Fibroblast of lung (primary cell): ENCODE results near the gene NPTX1. TPM values are rescaled to one million over a fixed set of nuclear protein-coding genes. Genes with fewer than 3 reads are reported as not detected.

Source experiments
- DNase-seq, 2 donors: peaks; one replicate each; pipeline versions ENCODE4 v3.0.0 to v3.0.0-alpha.2; 2010; ENCODE audit warnings: low read depth in 2 of 2
- H2AFZ ChIP-seq: 2 replicates; pipeline ENCODE4 v1.5.1; 2012; ENCODE audit warnings: low read length, control low read depth, inconsistent platforms
- H3K27ac ChIP-seq: 2 replicates; pipeline ENCODE4 v1.5.1; 2011; ENCODE audit warnings: low read length, control low read depth; ENCODE audit not compliant: insufficient read depth
- H3K27me3 ChIP-seq: 2 replicates; pipeline ENCODE4 v1.5.1; 2011; ENCODE audit warnings: mild to moderate bottlenecking, low read length; ENCODE audit not compliant: control insufficient read depth, insufficient read depth
- H3K36me3 ChIP-seq: 2 replicates; pipeline ENCODE4 v1.5.1; 2011; ENCODE audit warnings: low read length; ENCODE audit not compliant: control insufficient read depth, insufficient read depth
- H3K4me1 ChIP-seq: 2 replicates; pipeline ENCODE4 v1.5.1; 2011; ENCODE audit warnings: low read length; ENCODE audit not compliant: control insufficient read depth, insufficient read depth; ENCODE audit errors: extremely low read depth
- H3K4me2 ChIP-seq: 2 replicates; pipeline ENCODE4 v1.5.1; 2011; ENCODE audit warnings: low read length, control low read depth; ENCODE audit not compliant: insufficient read depth; ENCODE audit errors: extremely low read depth
- H3K4me3 ChIP-seq, 4 experiments: fragments of 200-600 bp in 1 of 4; sonication (generic) in 1 of 4; replicated peaks in 1 of 4; 2 replicates each; pipeline ENCODE4 v1.5.1; 2011 to 2016; ENCODE audit warnings: low read length in 4 of 4, low read depth in 3 of 4, mild to moderate bottlenecking in 3 of 4, control low read depth in 2 of 4, inconsistent platforms in 1 of 4, mixed read lengths in 1 of 4; ENCODE audit not compliant: insufficient read depth in 1 of 4; ENCODE audit errors: control extremely low read depth in 1 of 4
- H3K79me2 ChIP-seq: 2 replicates; pipeline ENCODE4 v1.5.1; 2012; ENCODE audit warnings: mild to moderate bottlenecking, low read length, inconsistent platforms; ENCODE audit not compliant: control insufficient read depth, insufficient read depth
- H3K9ac ChIP-seq: 2 replicates; pipeline ENCODE4 v1.5.1; 2011; ENCODE audit warnings: mild to moderate bottlenecking, low read length, control low read depth; ENCODE audit not compliant: insufficient read depth
- H3K9me3 ChIP-seq: 2 replicates; pipeline ENCODE4 v1.5.1; 2012; ENCODE audit warnings: low read depth, low read length; ENCODE audit not compliant: control insufficient read depth, insufficient read depth
- H4K20me1 ChIP-seq: 2 replicates; pipeline ENCODE4 v1.5.1; 2011; ENCODE audit warnings: low read length; ENCODE audit not compliant: control insufficient read depth, insufficient read depth; ENCODE audit errors: extremely low read depth
- CTCF ChIP-seq, 2 donors: IDR thresholded peaks in 1 of 2; conservative IDR thresholded peaks in 1 of 2; 1 replicate in 1 of 2; 2 replicates in 1 of 2; pipeline ENCODE4 v1.5.1; 2011 to 2012; ENCODE audit warnings: low read length in 2 of 2, control low read depth in 1 of 2, inconsistent platforms in 1 of 2, low read depth in 1 of 2, mild to moderate bottlenecking in 1 of 2
- EZH2 ChIP-seq: IDR thresholded peaks from 2 replicates; pipeline ENCODE4 v1.5.1; 2012; ENCODE audit warnings: low read length, control low read depth, mild to moderate bottlenecking; ENCODE audit errors: missing control alignments
- polyA plus RNA-seq, 2 donors: library from polyadenylated mRNA; depleted of rRNA in 1 of 2; stranded (reverse) in 1 of 2; unstranded in 1 of 2; fragments of >200 nt; gene quantifications; 2 replicates each; pipeline ENCODE4 v1.2.1, GENCODE V29; 2011 to 2012; ENCODE audit warnings: missing spikeins in 1 of 2
- total RNA-seq: library from RNA; depleted of rRNA; stranded (reverse); fragments of >200 nt; gene quantifications from 2 replicates; pipeline ENCODE4 v1.2.1, GENCODE V29; 2014

The NPTX1 gene
- total and polyA plus RNA-seq, 2 donors (not counting 1 experiment from before 2014, with no cell fraction given), result 14.9 to 31.2 TPM

GRCh38 chr17:80428363-80428762 is 48.0 kb downstream of the NPTX1 start:
- Histone ChIP-seq H3K4me2 (no peak overlapping the region), H4K20me1 (no peaks in the 10 kb centered on the region), H3K4me1 (no peaks in the 10 kb centered on the region), H2AFZ (no peak overlapping the region), H3K4me3 (no peak overlapping the region), H3K9me3 (no peaks in the 10 kb centered on the region), H3K79me2 (no peaks in the 10 kb centered on the region), H3K27ac (no peak overlapping the region), H3K27me3 (no peaks in the 10 kb centered on the region), H3K9ac (no peak overlapping the region), H3K36me3 (no peaks in the 10 kb centered on the region)
- no peak for TF ChIP-seq EZH2
- TF ChIP-seq CTCF (conservative IDR thresholded peaks at IDR 0.05 in 1 of 2, IDR thresholded peaks at IDR 0.05 in 1 of 2; ENCODE audit: low read depth in 1 of 2, low read length in 2 of 2), result no peak
- DNase-seq, result no peak

DNA sequence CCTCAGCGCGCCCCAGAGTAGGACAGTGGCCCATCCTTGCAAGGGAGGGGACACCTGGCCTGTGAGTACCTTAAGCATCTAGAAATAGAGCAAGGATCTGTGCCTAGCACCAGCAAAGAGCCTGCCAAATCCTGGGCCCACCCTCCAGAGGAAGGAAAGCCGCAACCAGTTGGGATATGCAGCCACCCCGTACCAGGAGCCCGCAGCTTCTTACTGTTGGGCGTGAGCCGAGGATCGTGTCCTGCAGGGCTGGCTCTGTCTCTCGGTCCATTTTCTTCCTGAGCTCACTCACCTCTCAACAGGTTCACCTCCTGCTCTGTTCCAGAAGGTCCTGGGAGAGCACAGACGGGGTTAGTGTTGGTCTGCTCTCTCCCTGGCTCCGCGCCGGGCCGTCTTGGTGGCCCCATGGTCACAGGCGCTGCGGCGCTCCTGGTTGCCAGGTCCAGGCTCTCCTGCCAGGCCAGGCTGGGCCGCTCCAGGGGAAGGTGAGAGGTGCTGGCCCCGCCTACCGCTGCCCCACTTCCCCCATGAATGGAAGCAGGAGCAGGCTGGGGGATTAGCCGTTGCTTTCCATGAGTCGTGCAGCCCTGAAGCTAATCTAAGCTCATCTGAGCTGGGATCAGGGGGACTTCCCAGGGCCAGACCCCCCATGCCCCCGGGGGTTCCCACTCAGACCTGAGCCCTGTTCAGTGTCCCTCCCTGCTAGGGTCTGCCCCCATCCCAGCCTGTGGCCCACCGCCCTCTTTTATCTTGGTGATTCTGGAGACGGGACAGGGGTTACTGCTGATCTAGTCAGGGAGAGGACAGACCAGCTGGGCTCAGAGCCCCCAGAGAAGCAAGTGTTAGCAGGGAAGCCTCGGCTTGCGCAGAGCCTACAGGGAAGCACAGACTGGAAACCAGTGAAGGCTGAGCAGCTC is 48.8 kb downstream of the NPTX1 start:
- Histone ChIP-seq H3K9ac (no peak overlapping the region), H3K4me1 (no peaks in the 10 kb centered on the region), H3K79me2 (no peaks in the 10 kb centered on the region), H3K4me2 (no peak overlapping the region), H3K36me3 (no peaks in the 10 kb centered on the region), H3K27me3 (no peaks in the 10 kb centered on the region), H4K20me1 (no peaks in the 10 kb centered on the region), H3K9me3 (no peaks in the 10 kb centered on the region), H3K27ac (no peak overlapping the region), H3K4me3 (no peak overlapping the region), H2AFZ (no peak overlapping the region)
- no peak for DNase-seq
- TF ChIP-seq CTCF (conservative IDR thresholded peaks at IDR 0.05 in 1 of 2, IDR thresholded peaks at IDR 0.05 in 1 of 2; ENCODE audit: low read depth in 1 of 2, low read length in 2 of 2) (no peak), EZH2 (no peak)

DNA sequence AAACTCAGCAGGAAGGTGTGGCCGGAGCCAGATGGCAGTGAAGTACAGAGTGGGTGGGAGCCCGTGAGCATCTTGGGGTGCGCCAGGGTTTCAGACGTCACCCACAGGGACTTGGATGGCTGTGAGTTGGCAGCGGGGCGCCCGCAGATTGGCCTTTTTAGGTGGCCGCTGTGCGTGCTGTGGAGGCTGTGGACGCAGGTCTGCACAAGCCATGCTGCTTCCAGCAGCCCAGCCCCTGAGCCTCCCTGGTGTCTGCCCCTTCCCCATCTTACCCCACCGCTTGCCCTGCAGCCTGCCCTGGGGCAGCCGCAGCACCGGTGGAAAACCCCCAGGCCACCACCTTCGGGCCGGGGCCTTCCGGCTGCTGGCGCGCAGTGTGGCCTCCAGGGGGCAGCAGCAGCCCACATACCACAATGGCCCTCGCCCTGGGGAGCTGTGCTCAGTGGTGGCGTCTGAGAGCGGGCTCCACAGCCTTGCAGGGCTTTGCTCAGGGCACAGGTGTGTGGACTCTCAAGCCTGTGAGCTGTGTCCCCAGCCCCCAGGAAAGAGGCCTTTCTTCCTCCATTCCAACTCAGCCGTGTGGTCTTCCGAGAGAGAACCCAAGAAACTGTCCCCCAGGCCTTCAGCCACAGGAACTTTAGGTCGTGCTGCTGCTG is 49.6 kb downstream of the NPTX1 start:
- no peaks in the 10 kb centered on the region for H4K20me1 ChIP-seq
- no peak overlapping the region for H3K4me2 ChIP-seq
- DNase-seq, result peak; percentile 34 to 51
- TF ChIP-seq CTCF (conservative IDR thresholded peaks at IDR 0.05 in 1 of 2, IDR thresholded peaks at IDR 0.05 in 1 of 2; ENCODE audit: low read depth in 1 of 2, low read length in 2 of 2) (peak; percentile 77 to 83), EZH2 (no peak)
- no peak overlapping the region for H3K4me3 ChIP-seq
- no peak overlapping the region for H2AFZ ChIP-seq
- H3K27me3 ChIP-seq, result no peaks in the 10 kb centered on the region
- H3K9ac ChIP-seq, result no peak overlapping the region
- no peaks in the 10 kb centered on the region for H3K4me1 ChIP-seq
- no peaks in the 10 kb centered on the region for H3K79me2 ChIP-seq
- H3K9me3 ChIP-seq, result no peaks in the 10 kb centered on the region
- H3K27ac ChIP-seq, result no peak overlapping the region
- H3K36me3 ChIP-seq, result no peaks in the 10 kb centered on the region
